Activated CD8-positive, alpha-beta memory T cell treated with anti-CD3 and anti-CD28 coated beads, Interleukin-2, amount 50 U/mL, for 24 hours (primary cell): ENCODE results near the gene IMMP2L.
"Not testable (repeated sequence)": the region's sequence is repeated elsewhere in the genome, so short reads cannot be mapped to it uniquely, and the experiment has no call there.

Source experiments
- DNase-seq: peaks from one replicate; pipeline ENCODE4 v3.0.0-alpha.2; 2020; ENCODE audit errors: extremely low read depth

The IMMP2L gene

GRCh38 chr7:111460695-111461094, 101.6 kb downstream of the IMMP2L start:
- no peak for DNase-seq

- DNase-seq, result no peak
Observed at GRCh38 chr7:111459757-111460280, 102.5 kb downstream of the IMMP2L start.

- DNase-seq, result no peak
Observed at GRCh38 chr7:111459065-111459756, 103.1 kb downstream of the IMMP2L start.

- DNase-seq, result not testable (repeated sequence)
Observed at GRCh38 chr7:111450705-111451104, 111.6 kb downstream of the IMMP2L start.

- not testable (repeated sequence) for DNase-seq
Observed at GRCh38 chr7:111447502-111447901, 114.8 kb downstream of the IMMP2L start.

GRCh38 chr7:111439977-111440376, 122.3 kb downstream of the IMMP2L start:
- DNase-seq, result no peak

GRCh38 chr7:111438369-111439289, 123.7 kb downstream of the IMMP2L start:
- DNase-seq, result no peak

- no peak for DNase-seq
Observed at GRCh38 chr7:111437736-111438135, 124.6 kb downstream of the IMMP2L start.

GRCh38 chr7:111436608-111437007, 125.7 kb downstream of the IMMP2L start:
- DNase-seq, result no peak

GRCh38 chr7:111433426-111433825, 128.9 kb downstream of the IMMP2L start:
- DNase-seq, result no peak

- no peak for DNase-seq
Observed at GRCh38 chr7:111429781-111430180, 132.5 kb downstream of the IMMP2L start.

- no peak for DNase-seq
Observed at GRCh38 chr7:111424768-111425167, 137.5 kb downstream of the IMMP2L start.

GRCh38 chr7:111414374-111414773, 147.9 kb downstream of the IMMP2L start:
- DNase-seq, result no peak

- DNase-seq, result no peak
Observed at GRCh38 chr7:111413739-111414138, 148.6 kb downstream of the IMMP2L start.

- DNase-seq, result no peak
Observed at GRCh38 chr7:111410899-111411298, 151.4 kb downstream of the IMMP2L start.

GRCh38 chr7:111409714-111410422, 152.4 kb downstream of the IMMP2L start:
- no peak for DNase-seq

- no peak for DNase-seq
Observed at GRCh38 chr7:111408724-111409123, 153.6 kb downstream of the IMMP2L start.

GRCh38 chr7:111407258-111407657, 155.0 kb downstream of the IMMP2L start:
- no peak for DNase-seq

GRCh38 chr7:111405621-111406020, 156.7 kb downstream of the IMMP2L start:
- DNase-seq, result no peak

- DNase-seq, result no peak
Observed at GRCh38 chr7:111401516-111401915, 160.8 kb downstream of the IMMP2L start.

- no peak for DNase-seq
Observed at GRCh38 chr7:111400088-111400487, 162.2 kb downstream of the IMMP2L start.

- DNase-seq, result no peak
Observed at GRCh38 chr7:111394891-111395290, 167.4 kb downstream of the IMMP2L start.
